Peyer's patch (tissue), 4 donors: ENCODE data around the gene RAC3. TPM values are rescaled to one million over a fixed set of nuclear protein-coding genes. Genes with fewer than 3 reads are reported as not detected.
A peak's percentile ranks its signal among the peaks of the same experiment; 100 is the strongest.

Experiments used
- DNase-seq, 3 donors: peaks; one replicate each; pipeline ENCODE4 v3.0.0-alpha.2; 2017 to 2019
- H3K27ac ChIP-seq, 4 donors: fragments of 200-600 bp; sonication (generic); one replicate each; pipeline ENCODE4 v1.5.1; 2016 to 2019
- H3K27me3 ChIP-seq, 2 donors: fragments of 200-600 bp; sonication (generic); one replicate each; pipeline ENCODE4 v1.5.1; 2019
- H3K36me3 ChIP-seq, 3 donors: fragments of 200-600 bp; sonication (generic); one replicate each; pipeline ENCODE4 v1.5.1; 2016 to 2019
- H3K4me1 ChIP-seq, 4 donors: fragments of 200-600 bp; sonication (generic); one replicate each; pipeline ENCODE4 v1.5.1; 2016 to 2019
- H3K4me3 ChIP-seq, 4 donors: fragments of 200-600 bp; sonication (generic); 1 replicate in 3 of 4; 2 replicates in 1 of 4; pipeline ENCODE4 v1.5.1; 2016 to 2019; ENCODE audit warnings: mild to moderate bottlenecking in 1 of 4
- H3K9me3 ChIP-seq, 4 donors: fragments of 200-600 bp; sonication (generic); one replicate each; pipeline ENCODE4 v1.5.1; 2016 to 2019; ENCODE audit warnings: mild to moderate bottlenecking in 1 of 4
- POLR2A ChIP-seq, 2 donors: fragments of 450-650 bp; IDR thresholded peaks; one replicate each; pipeline ENCODE4 v1.5.1; 2017; ENCODE audit warnings: antibody characterized with exemption in 2 of 2, mild to moderate bottlenecking in 2 of 2, moderate library complexity in 2 of 2
- total RNA-seq, 4 donors: library from RNA; depleted of rRNA; stranded (reverse); fragments of >200 nt; gene quantifications; one replicate each; pipeline ENCODE4 v1.1.0, GENCODE V29; 2016
- TF ChIP-seq, protein P1 (sequence below), 6 experiments: fragments of 450-650 bp in 4 of 6; fragments of 200-600 bp in 2 of 6; sonication (generic) in 1 of 6; IDR thresholded peaks; one replicate each; pipeline ENCODE4 v1.5.1; 2017 to 2019; ENCODE audit warnings: antibody characterized with exemption in 6 of 6, mild to moderate bottlenecking in 3 of 6, moderate library complexity in 1 of 6

The RAC3 gene
- total RNA-seq, 4 donors from 2014 or later: 4.6 to 20.6 (median 9.8) TPM

DNA sequence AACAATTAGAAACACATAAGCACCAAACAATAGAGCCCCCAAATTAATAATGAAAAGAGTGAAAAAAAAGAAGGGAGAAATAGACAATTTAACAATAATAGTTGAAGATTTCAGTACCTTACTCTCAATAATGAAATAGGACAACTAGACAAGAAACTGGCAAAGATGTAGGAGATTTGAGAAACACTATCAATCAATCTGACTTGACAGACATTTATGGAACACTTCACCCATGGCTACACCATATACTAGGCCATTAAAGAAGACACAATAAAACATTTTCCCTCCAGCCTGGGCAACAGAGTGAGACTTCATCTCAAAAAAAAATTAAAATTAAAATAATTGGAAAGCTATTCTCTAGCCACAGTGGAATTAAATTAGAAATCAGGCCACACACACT, 39.1 kb downstream of the RAC3 start:
- no peak overlapping the region for H3K4me3 ChIP-seq

DNA sequence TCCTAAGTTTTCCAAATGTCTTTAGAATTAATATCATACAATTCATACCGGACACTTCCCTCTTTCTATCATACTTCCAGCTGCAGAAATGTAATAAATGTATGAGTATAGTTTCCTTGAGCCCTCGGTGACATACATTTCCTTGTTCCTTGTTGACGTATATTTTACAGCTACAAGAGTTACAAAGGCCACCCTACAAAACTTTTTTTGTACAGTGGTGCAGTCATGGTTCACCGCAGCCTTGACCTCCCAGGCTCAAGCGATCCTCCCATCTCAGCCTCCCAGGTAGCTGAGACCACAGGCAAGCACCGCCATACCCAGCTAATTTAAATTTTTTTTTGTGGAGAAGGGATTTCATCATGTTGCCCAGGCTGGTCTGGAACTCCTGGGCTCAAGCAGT, 41.3 kb downstream of the RAC3 start:
- Histone ChIP-seq H3K27me3 (no peaks in the 10 kb centered on the region), H3K4me3 (no peak overlapping the region), H3K4me1 (no peaks in the 10 kb centered on the region), H3K9me3 (no peaks in the 10 kb centered on the region), H3K27ac (peak overlapping the region in 1 of 4 donors; percentile 48), H3K36me3 (no peaks in the 10 kb centered on the region)
- TF ChIP-seq POLR2A (IDR thresholded peaks at IDR 0.05): no peak
- TF ChIP-seq, protein P1, sequence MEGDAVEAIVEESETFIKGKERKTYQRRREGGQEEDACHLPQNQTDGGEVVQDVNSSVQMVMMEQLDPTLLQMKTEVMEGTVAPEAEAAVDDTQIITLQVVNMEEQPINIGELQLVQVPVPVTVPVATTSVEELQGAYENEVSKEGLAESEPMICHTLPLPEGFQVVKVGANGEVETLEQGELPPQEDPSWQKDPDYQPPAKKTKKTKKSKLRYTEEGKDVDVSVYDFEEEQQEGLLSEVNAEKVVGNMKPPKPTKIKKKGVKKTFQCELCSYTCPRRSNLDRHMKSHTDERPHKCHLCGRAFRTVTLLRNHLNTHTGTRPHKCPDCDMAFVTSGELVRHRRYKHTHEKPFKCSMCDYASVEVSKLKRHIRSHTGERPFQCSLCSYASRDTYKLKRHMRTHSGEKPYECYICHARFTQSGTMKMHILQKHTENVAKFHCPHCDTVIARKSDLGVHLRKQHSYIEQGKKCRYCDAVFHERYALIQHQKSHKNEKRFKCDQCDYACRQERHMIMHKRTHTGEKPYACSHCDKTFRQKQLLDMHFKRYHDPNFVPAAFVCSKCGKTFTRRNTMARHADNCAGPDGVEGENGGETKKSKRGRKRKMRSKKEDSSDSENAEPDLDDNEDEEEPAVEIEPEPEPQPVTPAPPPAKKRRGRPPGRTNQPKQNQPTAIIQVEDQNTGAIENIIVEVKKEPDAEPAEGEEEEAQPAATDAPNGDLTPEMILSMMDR (IDR thresholded peaks at IDR 0.05): no peak
- DNase-seq: no peak

More for the DNA sequence above, 39.1 kb downstream of the RAC3 start:
- H3K9me3 ChIP-seq: no peaks in the 10 kb centered on the region
- no peak for DNase-seq
- peaks cover 0 to 6% (median 2%) of the 10 kb centered on the region in 4 donors for H3K4me1 ChIP-seq
- H3K36me3 ChIP-seq: no peaks in the 10 kb centered on the region
- H3K27me3 ChIP-seq: no peaks in the 10 kb centered on the region
- H3K27ac ChIP-seq: no peak overlapping the region
- no peak for TF ChIP-seq POLR2A (IDR thresholded peaks at IDR 0.05)
- TF ChIP-seq, protein P1 (IDR thresholded peaks at IDR 0.05): no peak

DNA sequence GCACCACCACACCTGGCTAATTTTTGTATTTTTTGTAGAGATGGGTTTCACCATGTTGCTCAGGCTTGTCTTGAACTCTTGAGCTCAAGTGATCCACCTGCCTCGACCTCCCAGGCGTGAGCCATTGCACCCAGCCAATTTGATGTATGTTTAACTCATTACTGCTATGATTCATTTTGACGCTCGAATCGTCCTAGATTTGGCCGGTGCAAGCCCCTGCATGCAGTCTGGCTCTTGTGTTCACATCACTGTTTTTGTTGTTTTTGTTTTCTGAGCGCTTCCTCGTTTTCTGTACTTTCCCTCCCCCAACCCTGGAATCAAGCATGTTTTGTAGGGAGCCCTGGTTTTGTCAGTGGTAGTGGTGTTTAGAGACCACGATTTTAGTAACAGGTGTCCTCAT, 42.0 kb downstream of the RAC3 start:
- Histone ChIP-seq H3K27me3 (no peaks in the 10 kb centered on the region), H3K27ac (no peak overlapping the region), H3K4me3 (no peak overlapping the region), H3K4me1 (no peaks in the 10 kb centered on the region), H3K36me3 (peaks cover 0 to 3% (median 0%) of the 10 kb centered on the region in 3 donors), H3K9me3 (no peaks in the 10 kb centered on the region)
- TF ChIP-seq, protein P1 (IDR thresholded peaks at IDR 0.05): no peak
- no peak for TF ChIP-seq POLR2A (IDR thresholded peaks at IDR 0.05)
- DNase-seq: no peak

DNA sequence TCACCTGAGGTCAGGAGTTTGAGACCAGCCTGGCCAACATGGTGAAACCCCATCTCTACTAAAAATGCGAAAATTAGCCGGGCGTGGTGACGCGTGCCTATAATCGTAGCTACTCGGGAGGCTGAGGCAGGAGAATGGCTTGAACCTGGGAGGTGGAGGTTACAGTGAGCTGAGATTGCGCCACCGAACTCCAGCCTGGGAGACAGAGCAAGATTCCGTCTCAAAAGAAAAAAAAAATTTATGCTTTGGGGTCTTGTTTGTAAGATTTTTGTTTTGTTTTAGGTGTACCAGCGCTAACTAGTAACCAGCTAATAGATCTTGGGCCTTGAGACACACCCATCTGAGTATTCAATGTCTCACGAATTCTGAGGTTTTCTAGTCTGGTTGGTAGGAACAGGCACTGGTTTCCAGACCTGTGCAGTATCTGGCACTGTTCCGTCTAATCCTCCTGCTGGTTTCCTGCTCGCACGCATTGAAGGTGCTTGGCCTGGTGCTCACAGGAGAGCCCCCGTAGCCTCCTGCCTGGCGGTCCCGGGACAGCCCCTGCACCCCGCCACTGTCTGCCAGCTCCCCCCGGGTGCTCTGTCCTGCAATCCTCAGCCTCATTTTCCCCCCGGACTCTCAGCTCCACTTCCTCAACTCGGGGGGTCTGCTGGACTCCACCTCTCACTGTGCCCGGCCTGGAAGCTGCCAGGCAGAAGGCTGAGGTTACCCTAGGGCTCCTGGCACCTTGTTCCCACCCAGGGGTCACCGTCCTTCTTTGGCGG, 44.7 kb downstream of the RAC3 start:
- no peak for DNase-seq
- TF ChIP-seq, protein P1 (IDR thresholded peaks at IDR 0.05): no peak
- TF ChIP-seq POLR2A (IDR thresholded peaks at IDR 0.05): no peak
- Histone ChIP-seq H3K9me3 (no peaks in the 10 kb centered on the region), H3K4me3 (no peak overlapping the region), H3K27me3 (no peaks in the 10 kb centered on the region), H3K27ac (no peak overlapping the region), H3K4me1 (no peaks in the 10 kb centered on the region), H3K36me3 (peaks cover 0 to 31% (median 0%) of the 10 kb centered on the region in 3 donors)

DNA sequence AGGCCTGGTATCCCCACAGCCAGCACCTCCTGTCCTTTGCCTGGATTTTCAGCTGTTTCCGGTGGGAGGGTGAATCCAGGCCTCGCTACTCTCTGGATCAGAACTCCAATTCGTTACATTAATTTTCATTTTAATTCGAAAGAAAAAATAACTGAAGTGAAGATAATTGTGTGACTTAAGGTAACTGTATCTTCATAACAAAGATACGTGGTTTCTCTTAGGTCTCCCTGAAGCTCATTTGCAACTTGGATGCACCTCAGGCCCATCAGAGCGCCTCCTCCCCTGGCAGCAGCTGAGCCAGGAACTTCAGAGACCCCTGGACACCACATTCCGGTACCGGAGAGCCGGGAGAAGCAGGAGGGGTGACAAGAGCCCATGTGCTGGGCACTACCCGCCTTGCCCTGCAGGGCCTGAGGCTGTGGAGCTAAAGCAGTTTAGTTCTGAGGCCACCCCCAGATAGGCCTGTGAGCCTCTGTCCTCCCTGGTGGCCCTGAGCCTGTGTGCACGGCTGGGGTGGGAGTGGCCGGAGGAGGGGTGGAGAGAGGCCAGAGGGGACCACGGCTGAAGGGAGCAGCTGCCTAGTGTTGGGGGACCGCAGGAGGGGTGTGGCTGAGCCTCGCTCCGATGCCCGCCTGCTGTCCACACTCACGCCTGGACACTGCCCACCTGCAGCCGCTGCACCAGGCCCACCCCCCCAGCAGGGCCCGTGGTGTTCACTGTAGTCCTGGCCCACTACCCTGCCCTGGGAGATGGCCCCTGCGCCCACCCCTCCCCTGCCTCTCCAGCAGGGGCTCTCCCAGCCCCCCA, 45.5 kb downstream of the RAC3 start:
- H3K4me3 ChIP-seq: no peak overlapping the region
- no peak for TF ChIP-seq POLR2A (IDR thresholded peaks at IDR 0.05)
- TF ChIP-seq, protein P1 (IDR thresholded peaks at IDR 0.05): no peak
- no peak overlapping the region for H3K27ac ChIP-seq
- DNase-seq: no peak
- no peaks in the 10 kb centered on the region for H3K4me1 ChIP-seq
- no peaks in the 10 kb centered on the region for H3K27me3 ChIP-seq
- peaks cover 0 to 38% (median 0%) of the 10 kb centered on the region in 3 donors for H3K36me3 ChIP-seq
- no peaks in the 10 kb centered on the region for H3K9me3 ChIP-seq
